CD4-positive, alpha-beta T cell treated with Interferon gamma for 1 hour (primary cell): ENCODE results near the gene MFSD11.
"Not testable (repeated sequence)": the region's sequence is repeated elsewhere in the genome, so short reads cannot be mapped to it uniquely, and the experiment has no call there.

Experiments used
- DNase-seq: peaks from one replicate; pipeline ENCODE4 v3.0.0-alpha.2; 2020

The MFSD11 gene

GRCh38 chr17:76752006-76752405 lies 14.1 kb downstream of the MFSD11 start:
- DNase-seq: no peak

DNA sequence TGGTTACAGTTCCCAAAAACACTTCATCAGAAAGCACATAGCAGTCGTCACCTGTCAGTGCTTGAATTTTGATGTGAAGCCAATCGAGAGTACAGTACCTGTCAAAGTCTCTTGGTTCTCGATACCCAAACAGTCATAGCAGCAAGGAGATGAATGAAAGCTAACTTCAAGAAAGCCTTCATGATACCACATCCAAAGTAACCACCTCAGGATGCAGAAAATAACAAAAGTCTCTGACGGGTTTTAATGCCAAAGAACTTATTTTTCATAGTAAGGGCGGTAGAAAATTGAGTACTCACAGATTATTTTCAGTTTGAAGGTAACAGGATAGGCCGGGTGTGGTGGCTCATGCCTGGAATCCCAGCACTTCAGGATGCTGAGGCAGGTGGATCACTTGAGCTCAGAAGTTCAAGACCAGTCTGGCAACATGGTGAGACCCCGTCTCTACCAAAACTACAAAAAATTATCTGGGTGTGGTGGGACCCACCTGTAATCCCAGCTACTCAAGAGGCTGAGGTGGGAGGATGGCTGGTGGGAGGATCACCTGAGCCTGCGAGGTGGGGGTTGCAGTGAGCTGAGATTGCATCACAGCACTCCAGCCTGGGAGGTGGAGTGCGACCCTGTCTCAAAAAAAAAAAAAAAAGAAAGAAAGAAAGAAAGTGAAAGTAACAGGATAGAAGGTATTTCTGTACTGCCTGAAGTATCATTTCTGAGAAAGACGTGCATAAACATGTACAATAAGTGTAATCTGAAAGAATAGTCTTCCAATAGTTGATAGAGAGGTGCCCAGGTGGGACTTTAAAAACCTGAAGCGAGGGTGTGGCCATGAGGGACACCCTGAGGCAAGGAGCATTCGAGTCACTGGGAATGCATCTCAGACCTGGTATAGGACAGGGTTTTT lies 15.4 kb downstream of the MFSD11 start:
- DNase-seq: peak; percentile 30

- no peak for DNase-seq
Measured at GRCh38 chr17:76755285-76755684, 17.4 kb downstream of the MFSD11 start.

DNA sequence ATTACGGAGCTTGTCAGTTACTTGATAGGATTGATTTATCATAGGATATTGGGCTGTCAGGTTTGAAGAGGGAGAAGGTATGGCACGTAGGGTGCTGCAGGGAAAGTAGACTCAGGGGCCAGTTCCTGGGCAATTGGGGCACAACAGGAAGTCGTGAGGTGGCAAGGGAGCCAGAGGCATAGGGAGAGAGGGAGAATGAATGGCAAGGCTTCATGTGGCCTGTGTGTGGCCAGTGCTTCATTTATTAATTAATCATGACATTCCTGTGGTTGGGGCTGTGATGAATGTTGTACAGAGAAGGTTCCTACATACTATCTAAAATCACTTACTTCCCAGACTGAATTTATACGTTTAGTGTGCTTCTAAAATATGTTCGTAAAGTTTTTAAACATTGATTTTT lies 19.3 kb downstream of the MFSD11 start:
- DNase-seq: no peak

DNA sequence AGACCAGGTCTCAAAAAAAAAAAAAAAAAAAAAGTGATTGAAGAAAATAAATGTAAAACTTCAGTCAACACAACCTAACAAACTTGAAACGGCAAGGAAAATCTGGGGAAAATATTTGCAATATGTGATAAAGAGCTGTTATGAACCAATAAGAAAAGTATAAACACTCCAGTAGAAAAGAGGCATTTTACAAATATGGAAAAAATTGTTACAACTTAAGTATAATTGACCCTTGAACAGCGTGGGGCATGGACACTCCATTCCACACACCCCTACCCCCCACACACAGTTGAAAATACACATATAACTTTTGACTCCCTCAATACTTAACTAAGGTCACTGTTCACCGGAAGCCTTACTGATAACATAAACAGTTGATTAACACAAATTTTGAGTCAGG lies 20.7 kb downstream of the MFSD11 start:
- DNase-seq: no peak

DNA sequence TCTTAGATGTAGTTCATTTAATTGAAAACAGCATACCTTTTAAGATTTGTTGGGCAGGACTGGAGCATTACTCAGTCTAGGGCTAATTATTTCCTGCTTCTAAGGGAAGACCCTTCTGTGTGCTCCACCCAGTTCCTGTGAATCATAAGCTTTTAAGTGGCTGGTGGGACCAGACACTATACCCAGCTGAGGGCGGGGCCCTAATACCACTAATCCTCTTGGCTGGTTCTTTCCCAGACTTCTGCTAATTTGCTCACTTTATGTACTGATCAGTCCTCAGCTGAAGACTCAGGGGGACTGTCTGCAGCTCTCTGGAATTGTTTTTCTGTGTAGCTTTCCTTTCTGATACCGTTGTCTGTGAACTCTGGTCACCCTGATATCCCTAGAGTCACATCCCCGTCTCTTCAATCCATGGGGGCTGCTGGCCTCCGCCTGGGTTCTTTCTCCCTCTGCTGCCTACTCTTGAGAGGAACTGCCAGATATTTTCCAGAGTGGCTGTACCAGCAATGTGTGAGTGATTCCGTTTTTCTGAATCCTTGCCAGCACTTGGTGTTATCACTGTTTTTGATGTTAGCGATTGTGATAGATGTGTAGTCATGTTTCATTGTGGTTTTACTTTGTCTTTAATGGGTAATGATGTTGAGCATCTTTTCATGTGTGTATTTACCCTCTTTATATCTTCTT lies 35.1 kb downstream of the MFSD11 start:
- peak; percentile 42 for DNase-seq

DNA sequence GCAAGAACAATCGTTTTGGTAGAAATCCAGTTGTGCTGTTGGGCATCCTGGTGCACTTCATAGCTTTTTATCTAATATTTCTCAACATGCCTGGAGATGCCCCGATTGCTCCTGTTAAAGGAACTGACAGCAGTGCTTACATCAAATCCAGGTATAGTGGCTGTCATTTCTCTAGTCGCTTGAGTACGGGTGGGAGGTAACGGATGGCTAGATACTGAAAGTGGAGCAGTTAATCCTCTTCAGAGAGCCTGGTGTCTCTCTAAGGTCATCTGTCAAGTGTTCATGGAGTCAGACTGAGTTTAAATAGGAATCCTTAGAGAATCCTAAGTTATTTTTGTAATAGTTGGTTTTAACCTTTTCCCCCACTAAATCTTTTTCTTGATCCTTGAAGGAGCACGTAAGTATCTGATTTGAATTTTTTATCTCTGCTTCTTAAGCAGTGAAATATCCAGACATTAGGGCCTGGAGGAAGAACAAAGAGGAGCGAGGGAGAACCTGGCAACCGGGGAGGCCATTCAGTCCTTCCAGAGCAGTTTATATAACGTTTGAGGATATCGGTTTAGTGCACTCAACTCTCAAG lies 37.2 kb downstream of the MFSD11 start:
- DNase-seq: no peak

DNA sequence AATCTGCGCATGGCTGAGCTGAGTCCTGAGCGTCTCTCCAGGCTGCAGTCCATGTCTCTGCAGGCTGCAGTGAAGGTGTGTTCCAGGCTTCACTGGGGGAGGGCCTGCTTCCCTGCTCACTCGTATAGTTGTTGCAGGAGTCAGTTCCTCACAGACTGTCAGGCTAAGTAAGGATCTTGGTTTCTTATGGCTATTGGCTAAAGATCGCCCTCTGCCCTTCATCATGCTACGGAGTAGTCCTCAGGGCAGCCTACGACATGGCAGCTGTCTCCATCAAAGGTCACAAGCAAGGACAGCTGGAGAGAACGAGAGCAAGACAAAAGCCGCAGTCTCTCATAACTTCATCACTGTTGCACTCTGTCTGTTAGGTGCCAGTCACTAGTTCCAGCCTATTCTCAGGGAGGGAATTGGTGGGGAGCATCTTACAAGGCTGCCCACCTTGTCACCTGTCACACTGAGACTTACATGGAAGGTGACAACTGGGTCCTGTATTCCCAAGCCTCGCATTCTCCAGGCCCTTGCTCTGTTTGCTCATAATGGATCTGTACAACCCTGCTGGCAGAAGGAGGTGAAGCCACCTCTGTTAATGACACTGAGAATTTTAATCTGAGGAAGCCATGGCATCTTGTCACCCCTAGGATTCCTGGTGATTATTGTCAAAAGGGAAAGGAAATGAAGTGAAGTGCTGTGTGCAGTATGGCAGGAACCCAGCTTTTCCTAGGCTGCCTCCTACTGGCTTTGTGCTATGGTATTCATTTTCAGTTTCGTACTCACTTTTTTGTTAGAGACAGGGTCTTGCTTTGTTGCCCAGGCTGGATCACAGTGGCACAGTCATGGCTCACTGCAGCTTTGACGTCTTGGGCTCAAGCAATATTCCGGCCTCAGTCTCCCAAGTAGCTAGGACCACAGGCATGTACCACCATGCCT lies 43.4 kb downstream of the MFSD11 start:
- no peak for DNase-seq

DNA sequence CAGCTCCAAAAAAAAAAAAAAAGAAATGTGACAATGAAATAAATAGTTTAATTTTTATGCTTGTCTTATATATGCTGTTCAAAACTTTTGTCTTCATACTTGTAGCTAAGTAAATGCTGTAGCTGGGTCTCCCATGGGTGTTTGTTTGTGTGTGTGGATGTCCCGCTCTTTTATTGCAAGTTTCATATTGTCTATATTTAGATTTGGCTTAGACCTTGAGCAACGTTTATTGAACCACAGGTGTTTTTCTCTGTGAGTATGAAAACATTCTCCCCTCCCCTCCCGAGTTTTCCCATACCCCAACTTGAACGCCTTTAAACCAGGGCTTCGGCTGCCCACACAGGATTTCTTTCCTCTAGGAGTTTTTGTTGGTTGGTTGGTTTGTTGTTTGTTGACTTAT lies 45.2 kb downstream of the MFSD11 start:
- DNase-seq: no peak

- no peak for DNase-seq
Measured at GRCh38 chr17:76784926-76785325, 47.0 kb downstream of the MFSD11 start.

DNA sequence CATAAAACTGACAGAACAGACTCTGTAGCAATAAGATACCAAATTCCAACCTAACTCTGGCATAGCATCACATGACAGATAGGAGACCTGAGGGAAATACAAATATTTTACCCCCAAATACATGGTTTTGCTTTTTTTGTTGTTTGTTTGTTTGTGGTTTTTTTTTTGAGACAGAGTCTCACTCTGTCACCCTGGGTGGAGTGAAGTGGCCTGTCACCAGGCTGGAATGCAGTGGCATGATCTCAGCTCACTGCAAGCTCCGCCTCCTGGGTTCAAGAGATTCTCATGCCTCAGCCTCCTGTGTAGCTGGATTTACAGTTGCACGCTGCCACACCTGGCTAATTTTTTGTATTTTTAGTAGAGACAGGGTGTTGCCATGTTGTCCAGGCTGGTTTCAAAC lies 49.9 kb downstream of the MFSD11 start:
- DNase-seq: not testable (repeated sequence)

GRCh38 chr17:76789235-76789788 lies 51.4 kb downstream of the MFSD11 start:
- no peak for DNase-seq

DNA sequence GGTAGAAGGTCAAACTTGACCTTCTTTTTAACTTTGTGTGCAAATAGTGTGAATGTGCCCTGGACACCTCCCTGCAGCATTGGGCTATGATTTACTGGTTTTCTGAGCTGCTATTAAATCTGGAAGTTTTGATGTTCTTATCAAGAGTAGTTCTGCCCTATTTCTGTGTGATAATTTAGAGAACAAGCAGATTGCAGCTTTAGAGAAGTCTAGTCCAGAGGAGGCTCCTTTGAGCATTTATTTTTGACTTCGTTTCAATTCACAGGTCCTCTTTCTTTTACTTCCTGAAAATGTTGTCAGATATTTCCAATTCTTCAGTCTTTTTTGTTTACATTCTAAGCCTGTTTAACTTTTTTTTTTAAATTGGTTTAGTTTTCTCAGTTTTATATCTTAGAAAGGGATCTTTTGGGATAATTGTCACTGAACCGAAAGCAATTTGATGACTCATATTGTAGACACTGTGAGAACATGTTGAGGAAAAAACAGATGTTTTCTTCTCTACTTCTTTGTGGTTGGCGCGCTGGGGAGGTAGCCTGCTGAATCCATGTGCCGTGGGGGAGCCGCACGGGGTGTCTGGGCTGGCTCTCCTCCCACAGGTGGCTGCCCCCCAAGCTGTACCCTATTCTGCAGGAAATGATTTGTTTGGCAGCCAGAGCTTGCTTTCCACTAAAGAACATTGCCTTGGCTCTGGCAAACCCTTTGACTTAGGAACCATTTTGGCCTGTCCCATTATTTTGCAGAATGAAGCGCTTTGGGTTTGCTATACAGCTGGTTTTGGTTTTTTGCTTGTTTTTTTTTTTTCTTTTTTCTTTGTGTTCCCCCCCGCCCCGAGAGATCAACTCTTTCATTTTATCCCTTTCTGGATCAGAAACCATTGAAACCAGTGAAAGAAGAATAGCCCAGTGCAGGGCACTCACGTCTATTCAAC lies 53.4 kb downstream of the MFSD11 start:
- peak; percentile 3 for DNase-seq

- no peak for DNase-seq
Measured at GRCh38 chr17:76792348-76792747, 54.4 kb downstream of the MFSD11 start.

- DNase-seq: no peak
Measured at GRCh38 chr17:76793775-76794174, 55.9 kb downstream of the MFSD11 start.

GRCh38 chr17:76796081-76796480 lies 58.2 kb downstream of the MFSD11 start:
- no peak for DNase-seq

- no peak for DNase-seq
Measured at GRCh38 chr17:76797241-76797840, 59.4 kb downstream of the MFSD11 start.

DNA sequence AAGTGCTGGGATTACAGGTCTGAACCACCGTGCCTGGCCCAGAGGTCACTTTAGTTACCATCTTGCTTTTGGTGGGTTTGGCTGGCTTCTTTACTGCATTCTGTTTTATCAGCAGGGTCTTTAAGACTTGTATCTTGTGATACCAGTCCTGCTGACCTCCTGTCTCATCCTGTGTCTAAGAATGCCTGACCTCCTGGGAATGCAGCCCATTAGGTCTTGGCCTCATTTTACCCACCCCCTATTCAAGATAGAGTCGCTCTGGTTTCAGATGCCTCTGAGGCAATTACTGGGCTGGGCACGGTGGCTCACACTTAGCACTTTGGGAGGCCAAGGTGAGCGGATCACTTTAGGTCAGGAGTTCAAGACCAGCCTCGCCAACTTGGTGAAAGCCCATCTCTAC lies 63.8 kb downstream of the MFSD11 start:
- no peak for DNase-seq

DNA sequence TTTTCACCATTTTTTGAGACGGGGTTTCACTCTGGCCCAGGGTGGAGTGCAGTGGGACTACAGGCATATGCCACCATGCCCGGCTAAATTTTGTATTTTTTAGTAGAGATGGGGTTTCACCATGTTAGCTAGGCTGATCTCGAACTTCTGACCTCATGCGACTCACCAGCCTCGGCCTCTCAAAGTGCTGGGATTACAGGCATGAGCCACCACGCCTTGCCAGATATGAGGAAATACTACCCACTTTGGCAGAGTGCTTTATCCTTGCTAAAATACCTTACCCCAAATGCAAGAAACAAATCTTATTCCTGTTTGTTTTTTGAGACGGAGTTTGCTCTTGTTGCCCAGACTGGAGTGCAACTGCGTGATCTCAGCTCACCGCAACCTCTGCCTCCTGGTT lies 67.4 kb downstream of the MFSD11 start:
- DNase-seq: no peak

DNA sequence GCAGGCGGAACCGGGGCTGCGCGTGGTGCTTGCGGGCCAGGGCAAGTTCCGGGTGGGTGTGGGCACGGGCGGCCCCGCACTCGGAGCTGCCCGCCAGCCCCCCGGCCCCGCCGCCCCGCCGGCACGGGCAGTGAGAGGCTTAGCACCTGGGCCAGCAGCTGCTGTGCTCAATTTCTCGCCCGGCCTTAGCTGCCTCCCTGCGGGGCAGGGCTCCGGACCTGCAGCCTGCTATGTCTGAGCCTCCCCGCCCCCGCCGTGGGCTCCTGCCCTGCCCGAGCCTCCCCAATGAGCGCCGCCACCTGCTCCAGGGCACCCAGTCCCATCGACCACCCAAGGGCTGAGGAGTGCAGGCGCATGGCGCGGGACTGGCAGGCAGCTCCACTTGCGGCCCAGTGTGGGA lies 68.2 kb downstream of the MFSD11 start:
- not testable (repeated sequence) for DNase-seq

- not testable (repeated sequence) for DNase-seq
Measured at GRCh38 chr17:76806767-76807166, 68.8 kb downstream of the MFSD11 start.
